HG02943 (cell line): ENCODE data around the gene MOB3B.
A peak's percentile ranks its signal among the peaks of the same experiment; 100 is the strongest.
"Not testable (repeated sequence)": the region's sequence is repeated elsewhere in the genome, so short reads cannot be mapped to it uniquely, and the experiment has no call there.

Source experiments
- ATAC-seq: cut with Tn5 transposase; IDR thresholded peaks from one replicate; pipeline ENCODE4 v1.9.1; 2021; ENCODE audit warnings: mild to moderate bottlenecking, low read depth, moderate library complexity; ENCODE audit not compliant: unreplicated experiment

MOB3B gene

DNA sequence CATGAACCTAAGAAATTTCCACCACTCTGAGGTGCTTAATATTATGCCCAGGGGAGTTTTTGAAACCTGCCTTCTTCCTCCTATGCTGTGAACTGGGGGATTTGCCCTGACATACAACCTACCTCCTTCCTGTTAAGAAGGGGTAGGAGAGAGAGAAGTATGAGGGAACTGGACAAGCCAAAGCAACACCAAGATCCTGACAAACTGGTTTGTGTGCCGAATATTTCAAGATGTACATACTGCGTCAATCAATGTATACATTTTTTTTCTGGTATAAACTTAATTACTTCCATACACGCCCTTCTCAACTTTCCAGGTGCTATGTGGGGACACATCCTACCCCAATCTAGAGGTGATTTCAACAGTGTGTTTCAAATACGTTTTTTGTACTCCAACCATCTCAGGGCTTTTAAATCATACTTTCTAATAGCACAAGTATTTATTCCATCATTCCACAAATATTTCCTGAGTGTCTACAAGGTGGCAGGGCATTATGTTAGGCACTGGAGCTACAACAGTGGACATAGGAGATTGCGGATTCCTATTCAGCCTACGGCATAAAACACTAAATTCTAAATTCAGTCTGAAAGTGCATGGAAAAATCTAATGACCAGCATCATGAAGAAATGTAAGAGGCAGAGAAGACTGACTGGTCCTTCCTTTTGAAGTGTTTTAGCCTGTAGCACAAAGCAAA lies 75.6 kb downstream of the MOB3B start:
- no peak for ATAC-seq

DNA sequence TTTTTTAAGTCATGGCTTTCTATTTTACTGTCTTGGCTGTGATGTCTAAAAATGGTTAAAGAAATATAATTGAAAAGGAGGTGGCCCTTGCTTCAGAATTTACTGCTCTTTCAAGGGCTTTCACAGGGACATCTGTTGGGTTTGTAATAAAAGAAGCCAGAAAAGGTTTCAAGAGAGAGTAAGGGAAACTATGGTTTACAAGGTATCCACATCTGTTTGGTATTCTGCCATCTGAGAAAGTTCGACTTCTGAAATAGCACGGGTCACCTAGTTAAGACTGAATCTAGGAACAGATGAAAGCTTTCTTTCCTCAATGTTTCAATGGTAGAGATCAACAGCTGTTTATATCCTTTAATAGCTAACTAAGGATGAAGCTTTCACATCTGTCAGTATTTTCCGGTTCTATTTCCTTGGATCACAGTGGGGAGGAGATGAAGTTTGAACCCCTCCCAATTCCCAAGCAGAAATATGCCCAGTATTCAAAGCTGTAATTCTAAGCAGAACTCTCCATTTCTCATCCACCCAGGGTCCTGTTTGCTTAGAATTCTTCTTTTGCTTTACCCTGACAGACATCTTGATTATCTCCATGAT lies 78.3 kb downstream of the MOB3B start:
- ATAC-seq: no peak

DNA sequence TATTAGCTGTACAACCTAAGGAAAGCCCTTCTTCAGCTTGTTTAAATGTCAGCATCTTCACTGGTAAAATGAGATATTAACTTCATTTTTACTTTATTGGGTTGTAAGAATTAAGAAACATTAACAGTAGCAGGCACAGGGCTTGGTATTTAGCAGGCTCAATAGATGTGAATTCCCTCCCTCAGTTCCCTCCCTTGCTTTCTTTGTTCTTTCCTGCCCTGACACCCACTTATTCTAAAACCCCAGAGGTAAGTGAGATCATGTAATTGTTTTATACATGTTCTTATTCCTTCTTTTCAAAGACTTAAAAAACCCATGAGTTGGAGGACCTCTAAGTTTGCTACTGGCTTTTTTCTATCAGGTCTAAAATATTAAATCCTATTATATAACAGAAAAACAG lies 78.9 kb downstream of the MOB3B start:
- no peak for ATAC-seq

DNA sequence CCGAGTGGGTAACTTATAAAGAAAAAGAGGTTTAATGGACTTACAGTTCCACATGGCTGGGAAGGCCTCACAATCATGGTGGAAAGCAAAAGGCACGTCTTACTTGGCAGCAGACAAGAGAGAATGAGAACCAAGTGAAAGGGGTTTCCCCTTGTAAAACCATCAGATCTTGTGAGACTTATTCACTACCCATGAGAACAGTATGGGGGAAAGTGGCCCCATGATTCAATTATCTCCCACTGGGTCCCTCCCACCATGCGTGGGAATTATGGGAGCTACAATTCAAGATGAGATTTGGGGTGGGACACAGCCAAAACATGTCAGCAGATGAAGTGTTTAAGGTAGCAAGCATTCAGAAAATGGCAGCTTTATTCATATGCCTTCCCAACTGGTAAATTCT lies 81.3 kb downstream of the MOB3B start:
- not testable (repeated sequence) for ATAC-seq

DNA sequence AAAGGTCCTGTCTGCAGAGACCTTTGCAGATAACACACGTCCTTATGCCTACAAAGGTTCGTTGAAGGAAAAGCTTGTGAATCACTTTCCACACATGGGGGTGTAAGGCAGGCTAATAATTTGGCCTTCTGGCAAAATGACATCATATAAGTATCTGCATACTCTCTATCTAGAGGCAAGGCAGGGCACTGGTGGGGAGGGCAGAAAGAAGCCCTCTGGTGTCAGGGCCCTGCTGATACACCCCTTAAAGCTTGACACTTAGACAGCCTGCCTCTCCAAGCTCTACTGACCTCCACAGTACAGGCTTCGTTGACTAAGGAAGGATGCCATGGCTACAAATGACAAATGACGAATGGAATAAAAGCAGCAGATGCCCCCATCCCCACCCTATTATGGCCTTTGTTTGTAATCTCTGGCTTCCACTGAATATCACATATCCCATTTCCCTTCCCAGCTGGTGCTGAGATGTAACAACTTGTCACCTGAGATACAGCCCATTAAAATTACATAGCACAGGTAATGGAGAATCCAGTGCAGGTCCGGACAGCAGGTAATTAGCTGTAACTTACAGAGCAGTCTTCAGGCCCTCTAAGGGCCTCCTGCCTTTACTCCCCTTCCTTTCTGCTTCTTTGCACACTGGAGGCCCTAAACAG lies 82.5 kb downstream of the MOB3B start:
- ATAC-seq: no peak

DNA sequence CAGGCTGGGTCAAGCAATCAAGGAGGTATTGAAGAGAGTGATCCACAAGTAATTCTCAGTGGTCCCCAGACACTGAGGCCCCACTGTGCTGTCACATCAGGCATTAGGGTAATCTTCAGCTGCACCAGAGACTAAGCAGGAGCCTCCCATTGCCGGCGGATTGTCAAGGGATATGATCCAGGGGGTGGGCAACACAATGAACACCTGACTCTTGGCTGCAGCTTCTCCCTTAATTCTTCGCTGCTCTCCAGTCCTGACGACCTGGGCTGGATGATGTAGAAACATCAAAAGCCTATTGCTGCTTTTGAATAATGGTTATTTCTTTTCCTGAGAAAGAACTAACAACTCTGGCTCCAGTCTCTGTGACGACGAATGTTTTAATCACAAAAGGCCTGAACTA lies 83.9 kb downstream of the MOB3B start:
- no peak for ATAC-seq

DNA sequence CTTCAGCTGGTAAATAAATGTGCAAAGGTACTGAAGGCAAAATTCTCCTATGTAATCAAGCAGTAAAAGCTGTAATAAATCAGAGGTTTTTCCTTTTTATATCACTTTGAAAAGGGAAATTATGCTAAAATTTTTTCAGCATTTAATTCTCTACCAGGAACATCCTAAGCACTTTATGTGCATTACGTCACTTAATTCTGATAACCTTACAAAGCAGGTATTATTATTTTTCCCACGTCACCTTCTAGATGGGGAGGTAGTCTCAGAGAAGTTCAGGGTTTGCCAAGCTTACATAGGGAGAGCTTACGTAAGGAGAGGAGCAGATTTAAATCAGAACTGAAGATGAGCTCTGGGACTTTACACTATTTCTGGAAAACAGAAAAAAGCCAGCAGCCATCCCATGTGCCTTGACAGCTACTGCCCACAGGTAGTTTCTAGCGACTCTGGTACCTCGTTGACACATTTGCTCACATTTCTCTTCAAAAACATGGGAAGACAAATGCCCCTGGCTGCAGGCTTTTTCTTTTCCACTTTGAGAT lies 84.5 kb downstream of the MOB3B start:
- no peak for ATAC-seq

DNA sequence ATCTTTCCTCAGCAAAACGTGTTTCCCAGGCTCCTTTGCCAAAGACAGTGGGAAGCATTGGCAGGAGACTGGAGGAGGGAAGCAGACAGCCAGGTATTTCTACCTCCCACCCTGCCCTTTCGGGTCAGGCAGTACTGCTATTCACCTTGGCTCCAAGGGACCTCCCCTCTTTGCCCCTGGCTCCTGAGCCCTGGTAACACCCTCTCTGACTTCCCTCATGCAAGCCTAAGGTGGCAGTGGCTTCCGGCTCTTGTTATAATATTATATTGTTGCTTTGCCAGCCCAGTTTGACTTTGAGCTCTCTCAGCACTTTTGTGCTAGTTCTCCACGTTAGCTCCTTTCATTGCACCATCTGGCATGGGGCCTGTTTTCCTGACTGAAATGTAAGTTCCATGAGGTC lies 87.2 kb downstream of the MOB3B start:
- no peak for ATAC-seq

DNA sequence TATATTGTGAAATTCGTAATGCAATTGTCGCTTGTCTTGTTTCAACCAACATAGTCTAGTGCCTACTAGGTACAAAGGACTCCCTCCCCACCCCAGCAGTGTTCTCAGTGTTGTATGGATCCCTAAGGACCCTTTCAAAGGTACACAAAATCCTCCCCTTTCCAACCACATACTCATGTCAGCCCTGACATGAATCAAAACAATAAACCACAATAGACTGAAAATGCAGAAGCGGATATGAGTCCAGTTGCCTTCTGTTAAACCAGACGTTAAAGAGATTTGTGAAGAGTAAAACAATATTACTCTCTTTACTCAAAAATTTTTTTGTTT lies 87.9 kb downstream of the MOB3B start:
- peak; percentile 89 for ATAC-seq

DNA sequence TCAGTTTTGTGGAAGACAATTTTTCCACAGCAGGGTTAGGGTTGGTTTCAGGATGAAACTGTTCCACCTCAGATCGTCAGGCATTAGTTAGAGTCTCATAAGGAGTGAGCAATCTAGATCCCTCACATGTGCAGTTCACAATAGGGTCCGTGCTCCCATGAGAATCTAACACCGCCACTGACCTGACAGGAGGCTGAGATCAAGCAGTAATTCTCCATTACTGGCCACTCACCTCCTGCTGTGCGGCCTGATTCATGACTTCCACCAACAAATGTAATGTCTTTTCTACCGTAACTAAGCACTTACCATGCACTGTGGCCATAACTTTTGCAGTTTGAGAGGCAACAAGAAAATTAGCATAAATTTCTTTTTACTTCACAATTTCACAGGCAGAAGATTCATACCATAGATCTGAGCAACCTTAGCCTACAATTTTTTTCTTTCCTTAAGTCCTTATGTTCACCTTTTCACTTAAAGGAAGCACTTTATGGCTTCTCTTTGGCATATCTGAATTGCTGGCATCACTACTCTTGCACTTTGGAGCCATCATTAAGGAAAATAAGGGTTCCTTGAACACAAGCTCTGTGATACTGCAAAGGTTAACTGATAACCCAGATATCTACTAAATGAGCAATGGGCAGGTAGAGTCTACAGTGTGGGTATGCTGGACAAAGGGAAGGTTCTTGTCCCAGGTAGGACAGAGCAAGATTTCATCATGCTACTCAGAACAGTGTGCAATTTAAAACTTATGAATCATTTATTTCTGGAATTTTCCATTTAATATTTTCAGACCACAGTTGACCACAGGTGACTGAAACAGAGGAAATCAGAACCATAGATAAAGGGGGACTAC lies 88.5 kb downstream of the MOB3B start:
- ATAC-seq: peak; percentile 34

DNA sequence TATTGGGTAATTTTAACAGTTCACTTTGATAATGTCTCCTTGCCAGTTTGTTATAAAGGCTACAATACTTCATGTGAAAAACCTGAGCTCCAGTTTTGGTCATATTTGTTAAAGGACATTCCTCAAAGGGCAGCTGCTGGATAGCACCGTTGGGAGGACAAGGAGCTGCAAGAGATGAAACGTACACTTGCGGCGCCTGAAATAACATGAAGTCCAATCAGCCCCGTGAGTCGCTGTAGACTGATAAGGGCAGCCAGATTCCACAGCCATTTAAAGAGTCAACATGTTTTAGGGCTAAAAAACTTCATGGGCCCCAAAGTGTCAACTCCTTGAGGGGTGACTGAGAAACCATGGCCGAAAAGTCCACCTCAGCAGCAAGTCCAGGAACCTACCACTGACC lies 91.1 kb downstream of the MOB3B start:
- no peak for ATAC-seq

DNA sequence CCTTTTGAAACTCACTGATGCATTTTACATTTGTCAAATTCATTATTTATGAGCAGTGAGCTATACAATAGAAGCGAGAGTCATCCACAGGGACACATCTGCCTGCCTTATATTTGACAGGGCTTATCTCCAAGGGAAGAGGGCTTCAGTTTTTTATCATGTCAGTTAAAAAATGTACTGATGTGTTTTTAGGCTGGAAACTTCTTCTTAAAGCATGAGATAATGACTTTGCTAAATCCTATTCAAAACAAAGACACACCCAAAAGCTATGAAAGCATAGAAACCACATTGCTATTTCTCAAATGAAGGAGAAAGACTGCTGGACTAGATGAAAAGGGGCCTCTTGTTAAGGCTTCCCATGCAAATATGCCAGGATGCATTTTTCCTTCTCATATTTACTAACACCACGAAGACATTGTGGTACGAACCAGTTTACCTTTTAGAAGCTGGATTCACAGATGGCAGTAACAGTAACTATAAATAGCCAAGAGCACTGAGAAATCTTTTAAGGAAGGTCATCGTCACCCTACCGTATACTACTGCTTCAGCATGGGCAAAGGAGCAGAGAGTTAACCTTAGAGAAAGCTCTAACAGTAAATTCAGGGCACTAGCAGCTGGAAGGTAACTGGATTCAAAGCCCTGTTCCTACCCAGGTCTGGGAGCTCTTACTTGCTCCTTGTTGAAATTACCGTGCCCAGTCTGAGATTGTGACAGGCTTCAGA lies 91.8 kb downstream of the MOB3B start:
- no peak for ATAC-seq

DNA sequence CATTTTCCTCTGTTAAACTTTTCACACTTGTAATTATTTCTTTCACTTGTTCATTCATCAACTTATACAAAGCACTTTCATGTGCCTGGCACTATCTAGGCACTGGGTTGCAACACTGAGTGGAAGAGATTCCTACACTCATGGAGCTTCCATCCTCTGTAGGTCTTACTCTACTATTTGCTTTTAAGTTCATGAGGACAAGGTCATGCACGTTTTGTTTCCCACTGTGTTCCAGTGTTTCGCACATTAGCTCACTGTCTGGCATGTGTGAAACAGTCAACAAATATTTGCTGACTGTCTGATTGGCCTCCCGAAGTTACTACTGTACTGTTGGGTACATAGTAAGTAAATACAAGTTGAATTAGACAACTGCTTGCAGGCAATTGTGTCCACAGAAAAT lies 93.4 kb downstream of the MOB3B start:
- ATAC-seq: no peak

DNA sequence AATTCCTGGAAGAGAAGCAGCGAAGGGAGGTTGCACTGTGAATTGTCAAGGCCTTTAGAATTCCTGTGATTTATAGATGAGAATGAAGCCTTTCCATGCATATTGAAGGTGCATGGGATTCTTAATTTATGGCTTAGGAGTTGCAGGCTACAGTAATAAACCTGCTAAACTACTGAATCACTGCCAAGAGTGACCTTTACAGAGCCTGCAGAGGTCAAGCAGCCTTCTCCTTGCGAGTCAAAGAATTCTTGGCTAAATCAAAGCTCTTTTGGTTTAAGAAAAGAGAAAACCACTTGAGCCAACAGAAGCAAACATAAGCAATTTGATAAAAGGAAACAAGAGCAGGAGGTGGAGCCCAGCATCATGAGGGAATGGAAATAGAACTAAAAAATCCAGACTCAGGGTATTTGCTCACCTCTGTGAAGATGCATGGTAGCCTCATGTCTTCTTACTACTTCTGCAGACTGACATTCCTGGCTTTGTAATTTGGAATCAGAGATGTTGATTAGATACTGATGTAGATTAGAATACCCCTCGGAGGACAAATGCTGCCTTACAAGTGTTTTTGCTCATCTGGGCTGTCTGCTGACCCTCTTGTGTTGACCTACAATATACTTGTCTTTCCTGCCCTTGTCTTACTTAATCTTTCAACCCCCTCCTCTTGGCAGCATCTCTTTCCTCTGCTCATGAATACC lies 95.8 kb downstream of the MOB3B start:
- ATAC-seq: no peak

DNA sequence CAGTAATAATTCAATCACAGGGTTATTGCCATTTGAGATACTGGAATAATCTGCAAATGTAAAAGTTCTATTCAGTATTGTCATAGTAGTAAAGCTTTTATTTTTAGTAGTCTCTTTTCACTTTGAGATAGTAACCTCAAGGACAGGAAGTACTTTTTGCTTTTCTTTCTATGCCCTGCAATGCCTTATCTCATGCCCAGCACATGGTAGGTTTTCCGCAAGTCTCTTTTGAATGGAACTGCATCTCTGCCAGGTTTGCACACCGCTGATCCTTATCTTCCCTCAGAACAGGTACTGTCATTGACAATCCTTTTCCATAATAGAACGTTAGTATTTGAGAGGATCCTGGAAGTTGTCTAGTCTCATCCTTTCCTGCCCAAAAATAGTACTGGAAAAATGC lies 97.3 kb downstream of the MOB3B start:
- ATAC-seq: no peak

DNA sequence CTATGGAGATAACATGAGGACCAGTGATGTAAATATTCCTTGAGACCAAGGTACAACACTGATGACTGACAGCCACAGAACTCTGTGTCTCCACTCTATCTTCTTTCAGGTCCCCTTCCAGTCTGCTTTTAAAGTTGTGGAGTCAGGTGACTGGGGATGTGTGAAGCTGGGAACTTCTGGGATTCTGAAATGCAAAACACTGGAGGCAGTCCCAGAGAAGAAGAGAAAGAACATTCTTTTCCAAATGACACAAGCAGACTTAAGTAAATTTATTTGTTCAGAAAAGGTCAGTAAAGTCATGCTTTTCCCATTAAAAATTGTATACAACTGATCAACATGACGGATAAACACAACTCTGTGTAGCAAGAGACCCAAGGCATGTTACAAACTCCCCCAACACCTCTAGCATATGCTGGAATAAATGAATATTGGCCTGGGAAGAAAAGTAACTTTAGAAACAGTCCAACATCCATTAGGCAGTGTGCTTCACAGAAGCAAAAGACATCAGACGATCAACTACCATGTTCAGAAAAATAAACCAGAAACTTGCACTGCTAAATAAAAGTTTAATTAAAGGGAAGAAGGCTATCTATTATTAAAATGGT lies 98.0 kb downstream of the MOB3B start:
- ATAC-seq: no peak

DNA sequence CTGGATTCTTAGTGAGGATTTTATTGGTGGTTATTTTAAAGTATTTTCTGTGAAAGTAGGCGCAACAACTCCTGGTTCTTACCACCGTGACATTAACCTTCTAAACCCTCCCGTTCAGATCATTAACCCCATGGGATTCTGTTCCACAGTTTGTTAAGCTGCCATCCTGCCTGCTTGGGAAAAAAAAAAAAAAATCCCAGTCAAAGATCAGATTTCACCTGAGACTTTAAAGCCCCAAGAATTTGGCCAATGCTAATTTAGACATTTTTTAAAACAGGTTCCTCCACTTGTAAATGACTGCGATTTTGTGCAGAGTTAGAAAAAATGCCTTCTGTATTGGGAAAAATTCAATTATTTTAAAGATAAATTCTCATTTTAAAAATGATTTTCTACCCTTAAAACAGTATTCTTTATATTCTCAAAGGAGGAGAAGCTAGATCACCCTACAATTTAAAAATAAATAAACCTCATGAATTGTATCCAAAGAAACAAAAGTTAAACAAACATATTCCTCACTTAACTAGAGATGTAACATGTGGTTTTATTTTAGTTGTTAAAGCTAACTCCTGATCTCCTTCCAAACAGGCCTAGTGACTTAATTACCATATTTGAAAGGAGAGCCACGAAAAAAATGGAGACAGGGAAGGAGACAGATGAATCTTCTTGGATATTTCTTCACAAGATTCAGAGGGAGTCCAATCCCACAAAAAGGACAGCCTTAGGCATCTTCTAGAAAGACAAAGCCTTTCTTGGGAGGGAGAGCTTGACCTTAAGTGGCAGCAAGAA lies 98.7 kb downstream of the MOB3B start:
- no peak for ATAC-seq

DNA sequence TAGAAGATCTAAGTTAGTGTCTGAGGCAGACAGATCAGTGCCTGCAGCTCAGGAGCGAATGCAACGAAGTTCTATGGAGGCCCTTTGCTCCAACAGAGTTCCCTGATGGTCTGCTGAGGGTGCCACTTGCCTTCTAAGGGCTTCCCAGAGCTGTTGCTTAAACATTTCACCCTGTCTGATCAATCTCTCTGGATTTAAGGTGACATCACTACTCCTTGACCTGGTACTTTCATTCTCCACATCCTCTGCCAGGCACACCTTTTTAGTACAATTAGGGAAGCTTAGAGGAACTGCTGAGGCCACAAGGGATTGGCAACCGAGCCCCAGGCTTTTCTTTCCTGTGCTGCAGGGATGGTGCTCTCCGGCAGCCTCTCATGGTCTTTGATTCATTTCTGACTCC lies 99.7 kb downstream of the MOB3B start:
- ATAC-seq: no peak

DNA sequence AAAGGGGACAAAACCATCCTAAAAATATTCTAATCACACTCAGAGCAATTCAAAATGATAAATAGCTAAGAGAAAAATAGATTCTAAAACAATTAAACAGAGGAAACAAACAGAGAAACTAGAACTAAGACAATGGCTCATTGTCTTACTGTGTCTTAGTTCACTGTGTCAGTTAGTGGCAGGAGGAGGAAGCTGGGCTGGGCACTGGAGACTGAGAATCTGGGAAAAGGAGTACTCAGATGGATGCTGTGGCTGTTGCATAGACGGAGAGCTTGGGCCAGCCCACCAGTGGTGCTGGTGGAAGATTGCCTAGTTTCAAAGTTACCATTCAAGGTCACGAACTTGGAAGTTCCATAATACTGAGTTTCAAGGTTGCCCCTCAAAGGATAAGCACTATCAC lies 100.2 kb downstream of the MOB3B start:
- ATAC-seq: no peak
